Endothelial cell of umbilical vein (primary cell): ENCODE measurements around the gene SALL2. TPM values are rescaled to one million over a fixed set of nuclear protein-coding genes. Genes with fewer than 3 reads are reported as not detected.

ENCODE experiments used
- BruUV-seq: library from RNA; stranded (reverse); fragments of 400-500 nt; replicated peaks from 2 replicates; lab custom pipeline; 2021; lab: Mats Ljungman, UMichigan
- CTCF ChIA-PET: fragments of 300-600, 350-600 bp; sonication (Branson Sonifier 250); formaldehyde crosslinking; loops from one replicate; lab custom pipeline; 2021; ENCODE audit warnings: antibody characterized with exemption, inconsistent platforms; lab: Charles Lee
- POLR2A ChIA-PET: fragments of 300-600, 350-600 bp; sonication (Branson Sonifier 250); formaldehyde crosslinking; loops from one replicate; lab custom pipeline; 2021; ENCODE audit warnings: antibody characterized with exemption, inconsistent platforms; lab: Charles Lee
- DNase-seq: peaks from one replicate; pipeline ENCODE4 v3.0.0-alpha.2; 2011; ENCODE audit warnings: low read depth, low spot score
- FAIRE-seq: peaks from 2 replicates; lab custom pipeline; 2011; peaks lifted over from hg19 to GRCh38; lab: Jason Lieb, UNC
- H2AFZ ChIP-seq: 2 replicates; pipeline ENCODE4 v1.6.0; 2012; ENCODE audit warnings: low read depth, low read length, control low read depth, inconsistent platforms
- H3K27ac ChIP-seq: 2 replicates; pipeline ENCODE4 v1.5.1; 2011; ENCODE audit warnings: low read depth, mild to moderate bottlenecking, control low read depth, low read length, moderate library complexity; ENCODE audit not compliant: insufficient read depth
- H3K27me3 ChIP-seq, 2 experiments: 2 replicates each; pipeline versions ENCODE4 v1.6.0 to v1.6.1; 2011; ENCODE audit warnings: low read length in 2 of 2, mixed read lengths in 1 of 2; ENCODE audit not compliant: control insufficient read depth in 2 of 2, insufficient read depth in 2 of 2
- H3K36me3 ChIP-seq, 2 experiments: 2 replicates in 1 of 2; 3 replicates in 1 of 2; pipeline ENCODE4 v1.5.1; 2011; ENCODE audit warnings: low read length in 2 of 2, mild to moderate bottlenecking in 1 of 2, moderate library complexity in 1 of 2; ENCODE audit not compliant: control insufficient read depth in 2 of 2, insufficient read depth in 2 of 2; ENCODE audit errors: extremely low read depth in 1 of 2
- H3K4me1 ChIP-seq: 3 replicates; pipeline ENCODE4 v1.5.1; 2011; ENCODE audit warnings: mild to moderate bottlenecking, low read length; ENCODE audit not compliant: control insufficient read depth, insufficient read depth; ENCODE audit errors: extremely low read depth
- H3K4me2 ChIP-seq: 2 replicates; pipeline ENCODE4 v1.6.1; 2011; ENCODE audit warnings: low read length, control low read depth, mixed read lengths; ENCODE audit not compliant: insufficient read depth
- H3K4me3 ChIP-seq, 3 experiments: fragments of 200-600 bp in 1 of 3; sonication (generic), shearing (Covaris generic) in 1 of 3; replicated peaks in 1 of 3; 2 replicates each; pipeline ENCODE4 v1.5.1; 2011 to 2016; ENCODE audit warnings: control low read depth in 3 of 3, low read length in 3 of 3, mild to moderate bottlenecking in 2 of 3, inconsistent platforms in 1 of 3, low read depth in 1 of 3, moderate library complexity in 1 of 3; ENCODE audit not compliant: insufficient read depth in 1 of 3
- H3K79me2 ChIP-seq: 2 replicates; pipeline ENCODE4 v1.6.0; 2012; ENCODE audit warnings: low read length, inconsistent platforms; ENCODE audit not compliant: control insufficient read depth, insufficient read depth
- H3K9ac ChIP-seq: replicated peaks from 2 replicates; pipeline ENCODE3; 2011; ENCODE audit warnings: low read length, control low read depth; ENCODE audit not compliant: insufficient read depth; ENCODE audit errors: extremely low read depth
- H3K9me1 ChIP-seq: replicated peaks from 3 replicates; pipeline ENCODE4 v1.6.0; 2011; ENCODE audit warnings: mild to moderate bottlenecking, low read length; ENCODE audit not compliant: control insufficient read depth, insufficient read depth; ENCODE audit errors: extremely low read depth
- H3K9me3 ChIP-seq: replicated peaks from 2 replicates; pipeline ENCODE4 v1.5.1; 2012; ENCODE audit warnings: low read length, inconsistent platforms; ENCODE audit not compliant: control insufficient read depth, insufficient read depth
- H4K20me1 ChIP-seq: replicated peaks from 2 replicates; pipeline ENCODE3; 2011; ENCODE audit warnings: mild to moderate bottlenecking, low read length; ENCODE audit not compliant: control insufficient read depth, insufficient read depth; ENCODE audit errors: extremely low read depth
- CTCF ChIP-seq, 2 donors: IDR thresholded peaks; 1 replicate in 1 of 2; 2 replicates in 1 of 2; pipeline ENCODE4 v1.5.1; 2011; ENCODE audit warnings: low read length in 2 of 2, mild to moderate bottlenecking in 2 of 2, moderate library complexity in 2 of 2, control low read depth in 1 of 2, inconsistent platforms in 1 of 2, low read depth in 1 of 2; ENCODE audit not compliant: insufficient read depth in 1 of 2; ENCODE audit errors: extremely low read depth in 1 of 2
- EZH2 ChIP-seq: IDR thresholded peaks from 2 replicates; pipeline ENCODE4 v1.6.1; 2012; ENCODE audit warnings: borderline replicate concordance, low read depth, mild to moderate bottlenecking, moderate library complexity, low read length, inconsistent platforms; ENCODE audit not compliant: severe bottlenecking
- FOS ChIP-seq: IDR thresholded peaks from 2 replicates; pipeline ENCODE4 v1.6.1; 2011; ENCODE audit warnings: mild to moderate bottlenecking, low read length, moderate library complexity, borderline replicate concordance; ENCODE audit not compliant: insufficient read depth
- GATA2 ChIP-seq: IDR thresholded peaks from 2 replicates; pipeline ENCODE4 v1.7.0; 2011; ENCODE audit warnings: low read depth, mild to moderate bottlenecking, moderate library complexity, mixed read lengths, low read length; ENCODE audit not compliant: insufficient read length, insufficient read depth
- JUN ChIP-seq: IDR thresholded peaks from 2 replicates; pipeline ENCODE4 v1.6.1; 2011; ENCODE audit warnings: borderline replicate concordance, low read depth; ENCODE audit not compliant: insufficient read length, insufficient read depth
- MYC ChIP-seq: IDR thresholded peaks from one replicate; pipeline ENCODE4 v1.6.1; 2011; ENCODE audit warnings: mild to moderate bottlenecking, low read depth, low read length
- POLR2A ChIP-seq: IDR thresholded peaks from 2 replicates; pipeline ENCODE4 v1.6.1; 2012; ENCODE audit warnings: low read depth, mild to moderate bottlenecking, control low read depth, low read length
- POLR2AphosphoS5 ChIP-seq: IDR thresholded peaks from 2 replicates; pipeline ENCODE4 v1.6.1; 2012; ENCODE audit warnings: low read depth, mild to moderate bottlenecking, control low read depth, low read length, moderate library complexity; ENCODE audit not compliant: insufficient read depth
- dilution Hi-C: fragments of 300-500 bp; cut with MboI; formaldehyde crosslinking; loops from one replicate; pipeline ENCODE4 v1.15.0; 2019; ENCODE audit warnings: low sequenced_read_pairs; ENCODE audit not compliant: extremely low pct_ligation_motif_present
- intact Hi-C: fragments of 100-400 bp; cut with micrococcal nuclease; formaldehyde crosslinking; loops from one replicate; pipeline ENCODE4 v1.10.0; 2022
- polyA plus RNA-seq, 4 experiments: library from polyadenylated mRNA; depleted of rRNA in 3 of 4; stranded (reverse) in 3 of 4; unstranded in 1 of 4; fragments of >200 nt; gene quantifications; 2 replicates each; pipeline versions ENCODE4 v1.2.1 to v1.2.3, GENCODE V29; 2011 to 2012; ENCODE audit warnings: missing spikeins in 1 of 4
- total RNA-seq: library from RNA; stranded (reverse); gene quantifications from 2 replicates; pipeline ENCODE4 v1.2.3, GENCODE V29; 2021
- TF ChIP-seq, protein P1 (sequence below): IDR thresholded peaks from 2 replicates; pipeline ENCODE4 v1.6.1; 2011; ENCODE audit not compliant: insufficient read depth, insufficient read length

The SALL2 gene
- total and polyA plus RNA-seq, 2 donors (not counting 3 experiments of a cell fraction or from before 2014, with no cell fraction given): 2.8 to 4.6 TPM

DNA sequence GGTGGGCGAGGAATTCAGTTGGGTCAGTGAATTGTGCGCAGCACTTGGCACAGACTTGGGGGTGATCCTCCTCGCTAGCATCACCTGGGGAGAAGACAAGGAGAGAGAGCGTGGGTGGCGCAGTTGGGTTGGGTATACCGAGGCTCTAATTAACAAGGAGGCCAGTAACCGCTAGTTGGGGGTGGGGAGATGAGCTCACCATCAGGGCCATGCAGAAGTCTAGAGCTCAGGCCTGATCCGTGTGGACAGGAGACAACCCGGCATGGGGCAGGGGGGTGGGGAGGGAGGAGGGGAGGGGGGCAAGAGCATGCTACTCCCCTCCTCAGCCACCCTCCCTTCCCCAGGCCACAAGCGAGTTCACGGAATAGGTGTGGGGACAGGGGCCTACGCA is 580 bp downstream of the SALL2 start:
- intact Hi-C loops: no loop called here
- Histone ChIP-seq H4K20me1 (no peaks in the 10 kb centered on the region), H3K4me3 (peak overlapping the region in 2 of 3 experiments; percentile 67 to 80), H2AFZ (peak overlapping the region; percentile 88), H3K9me3 (no peaks in the 10 kb centered on the region), H3K4me1 (peaks cover 3% of the 10 kb centered on the region), H3K4me2 (no peak overlapping the region), H3K36me3 (no peaks in the 10 kb centered on the region), H3K27ac (no peak overlapping the region), H3K9me1 (no peaks in the 10 kb centered on the region), H3K79me2 (no peaks in the 10 kb centered on the region), H3K27me3 (peaks cover 21% of the 10 kb centered on the region in 2 experiments), H3K9ac (no peak overlapping the region)
- POLR2A ChIA-PET: interaction anchor here (0.6 to 1.9 kb wide), 2 partner anchors 14 to 306 kb away, joined by 6 to 19 read pairs; partner anchors contain the start of gene METTL3
- DNase-seq (no peak), FAIRE-seq (no peak)
- no TSS peak for BruUV-seq
- CTCF ChIA-PET: interaction anchor here (1.7 to 3.1 kb wide), 3 partner anchors 12 to 27 kb away, joined by 8 to 28 read pairs (median 10); partner anchors contain the start of gene METTL3
- TF ChIP-seq EZH2: no peak
- no peak for TF ChIP-seq JUN
- no peak for TF ChIP-seq MYC
- no peak for TF ChIP-seq POLR2AphosphoS5
- no peak for TF ChIP-seq CTCF (IDR thresholded peaks at IDR 0.05; ENCODE audit: extremely low read depth in 1 of 2, insufficient read depth in 1 of 2, low read depth in 1 of 2, low read length in 2 of 2)
- TF ChIP-seq FOS: no peak
- TF ChIP-seq POLR2A: no peak
- TF ChIP-seq GATA2: no peak
- TF ChIP-seq, protein P1, sequence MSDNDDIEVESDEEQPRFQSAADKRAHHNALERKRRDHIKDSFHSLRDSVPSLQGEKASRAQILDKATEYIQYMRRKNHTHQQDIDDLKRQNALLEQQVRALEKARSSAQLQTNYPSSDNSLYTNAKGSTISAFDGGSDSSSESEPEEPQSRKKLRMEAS: no peak
- dilution Hi-C loops: no loop called here
